NAMALWA (cell line): ENCODE data around the gene THAP4.
"Not testable (repeated sequence)": the region's sequence is repeated elsewhere in the genome, so short reads cannot be mapped to it uniquely, and the experiment has no call there.

ENCODE experiments used
- DNase-seq: peaks from one replicate; pipeline ENCODE4 v3.0.0-alpha.2; 2015; ENCODE audit warnings: low spot score

THAP4 gene

GRCh38 chr2:241665731-241666440 is 28.9 kb upstream of the THAP4 start:
- no peak for DNase-seq

GRCh38 chr2:241662731-241663130 is 25.8 kb upstream of the THAP4 start:
- DNase-seq: not testable (repeated sequence)

- DNase-seq: no peak
Observed at GRCh38 chr2:241660593-241661213, 23.7 kb upstream of the THAP4 start.

GRCh38 chr2:241659150-241659739 is 22.3 kb upstream of the THAP4 start:
- DNase-seq: peak; percentile 66

- DNase-seq: no peak
Observed at GRCh38 chr2:241658296-241658695, 21.3 kb upstream of the THAP4 start.

- no peak for DNase-seq
Observed at GRCh38 chr2:241657786-241658254, 20.9 kb upstream of the THAP4 start.

- DNase-seq: no peak
Observed at GRCh38 chr2:241656190-241656741, 19.3 kb upstream of the THAP4 start.

- no peak for DNase-seq
Observed at GRCh38 chr2:241655516-241656189, 18.7 kb upstream of the THAP4 start.

GRCh38 chr2:241654551-241654950 is 17.6 kb upstream of the THAP4 start:
- no peak for DNase-seq

- no peak for DNase-seq
Observed at GRCh38 chr2:241653210-241653750, 16.3 kb upstream of the THAP4 start.

- DNase-seq: no peak
Observed at GRCh38 chr2:241652722-241653121, 15.8 kb upstream of the THAP4 start.

- no peak for DNase-seq
Observed at GRCh38 chr2:241652142-241652541, 15.2 kb upstream of the THAP4 start.

GRCh38 chr2:241649927-241650326 is 13.0 kb upstream of the THAP4 start:
- DNase-seq: no peak

- no peak for DNase-seq
Observed at GRCh38 chr2:241649404-241649803, 12.4 kb upstream of the THAP4 start.

- no peak for DNase-seq
Observed at GRCh38 chr2:241648453-241648852, 11.5 kb upstream of the THAP4 start.

GRCh38 chr2:241645915-241646645 is 9.1 kb upstream of the THAP4 start:
- no peak for DNase-seq

- no peak for DNase-seq
Observed at GRCh38 chr2:241645056-241645914, 8.3 kb upstream of the THAP4 start.

GRCh38 chr2:241641631-241642030 is 4.7 kb upstream of the THAP4 start:
- no peak for DNase-seq

- no peak for DNase-seq
Observed at GRCh38 chr2:241640165-241640795, 3.3 kb upstream of the THAP4 start.

- peak; percentile 20 for DNase-seq
Observed at GRCh38 chr2:241639385-241639784, 2.4 kb upstream of the THAP4 start.
